ENCODE measurements around the gene PIK3C2A.

- no peak for TF ChIP-seq EZH2 (IDR thresholded peaks at IDR 0.05; ENCODE audit: insufficient read depth, poor library complexity, severe bottlenecking)
- TF ChIP-seq EZH2phosphoT487 (IDR thresholded peaks at IDR 0.05; ENCODE audit: insufficient read depth, low read depth) = no peak
Measured at GRCh38 chr11:17179970-17180369, 27.8 kb downstream of the PIK3C2A start.

All from GM23248 (cell line).